Activated T-helper 2 cell treated with anti-CD3 and anti-CD28 coated beads, Interferon-gamma antibody, Interleukin-2, Interleukin-4, amounts not matched to agents 10 μg/mL and 5 μg/mL and 100 μg/mL, durations not matched to agents 14 hours and 24 hours and 36 hours (primary cell): Measurements from ENCODE around the gene IL36B. TPM values are rescaled to one million over a fixed set of nuclear protein-coding genes. Genes with fewer than 3 reads are reported as not detected.

ENCODE experiments used
- DNase-seq: peaks from one replicate; pipeline ENCODE4 v3.0.0; 2021; ENCODE audit warnings: low spot score
- H3K27ac Mint-ChIP-seq: one replicate; pipeline ENCODE4 v1.8.0; 2021; ENCODE audit warnings: mixed read lengths
- H3K27me3 Mint-ChIP-seq: one replicate; pipeline ENCODE4 v1.8.0; 2021; ENCODE audit warnings: low read depth, mixed read lengths
- H3K36me3 Mint-ChIP-seq: one replicate; pipeline ENCODE4 v1.8.0; 2021; ENCODE audit warnings: low read depth, mixed read lengths
- H3K4me1 Mint-ChIP-seq: one replicate; pipeline ENCODE4 v1.8.0; 2021; ENCODE audit warnings: low read depth, mixed read lengths
- H3K4me3 Mint-ChIP-seq: one replicate; pipeline ENCODE4 v1.8.0; 2021; ENCODE audit warnings: low read depth, mild to moderate bottlenecking, moderate library complexity, mixed read lengths
- H3K9me3 Mint-ChIP-seq: one replicate; pipeline ENCODE4 v1.8.0; 2021; ENCODE audit warnings: mixed read lengths
- intact Hi-C: fragments of 100-400 bp; cut with micrococcal nuclease; formaldehyde crosslinking; loops from one replicate; pipeline ENCODE4 v1.15.1; 2023
- total RNA-seq: library from RNA; stranded (reverse); gene quantifications from 2 replicates; pipeline ENCODE4 v1.2.3, GENCODE V29; 2022

The IL36B gene
- total RNA-seq, 1 donor from 2014 or later = not detected

DNA sequence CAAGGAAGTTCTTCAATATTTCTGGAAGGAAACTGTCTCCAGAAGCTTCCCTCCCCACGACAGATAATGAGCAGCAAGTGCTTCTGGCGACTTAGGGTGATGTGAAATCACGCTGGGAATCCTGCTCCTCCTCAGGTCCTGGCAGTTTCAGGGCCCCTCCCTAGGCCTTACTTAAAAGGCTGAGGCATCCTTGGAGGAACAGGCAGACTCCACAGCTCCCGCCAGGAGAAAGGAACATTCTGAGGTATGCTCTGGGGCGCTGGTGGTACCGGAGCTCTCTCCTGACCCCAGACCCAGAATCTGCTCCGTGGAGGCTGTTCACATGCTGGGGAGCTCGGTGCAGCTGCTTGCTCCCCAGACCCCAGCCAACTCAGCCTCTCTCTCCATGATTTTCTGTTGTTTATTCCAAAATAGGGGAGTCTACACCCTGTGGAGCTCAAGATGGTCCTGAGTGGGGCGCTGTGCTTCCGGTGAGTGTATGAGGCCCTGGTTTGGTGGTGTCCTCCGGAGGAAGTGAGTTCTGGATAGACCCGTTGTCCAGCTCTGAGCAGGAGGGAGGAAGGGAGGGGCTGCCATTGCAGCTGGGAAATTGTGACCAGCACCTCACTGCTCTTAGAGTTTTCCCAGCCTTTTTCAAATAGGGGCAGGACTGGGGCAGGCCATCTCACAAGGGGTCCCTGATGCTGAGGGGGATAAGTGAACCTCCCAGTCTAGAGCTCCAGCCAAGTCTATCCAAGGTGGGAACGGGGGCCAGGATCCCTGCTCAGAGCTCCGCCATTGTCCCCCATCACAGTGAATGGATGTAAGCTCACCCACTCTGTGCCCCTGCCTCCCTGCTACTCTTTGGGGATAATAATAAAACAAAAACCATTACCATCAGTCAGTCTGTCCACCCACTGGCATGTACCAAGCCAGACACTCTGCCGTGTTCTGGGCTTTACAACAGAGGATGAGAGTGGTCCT, 6.6 kb upstream of the IL36B start, which contains the start of gene IL36RN:
Gene IL36RN (plus strand): TSS at position 201 of the 963 bp plus-strand sequence. CDS start 241 bp downstream, at position 442.
- intact Hi-C loops = no loop called here
- Mint-ChIP-seq H3K27ac (no peak within 1 kb of the TSS), H3K9me3 (peaks cover 20% of the 10 kb centered on the region), H3K4me1 (peaks cover 4% of the 10 kb centered on the region), H3K36me3 (peaks cover 8% of the 10 kb centered on the region), H3K4me3 (no peak within 1 kb of the TSS), H3K27me3 (peaks cover 3% of the 10 kb centered on the region)
- DNase-seq = no peak

- Mint-ChIP-seq H3K4me3 (no peak overlapping the region), H3K9me3 (peaks cover 26% of the 10 kb centered on the region), H3K27ac (no peak overlapping the region), H3K4me1 (peaks cover 4% of the 10 kb centered on the region), H3K27me3 (peaks cover 6% of the 10 kb centered on the region), H3K36me3 (peaks cover 11% of the 10 kb centered on the region)
- no peak for DNase-seq
- intact Hi-C loops = no loop called here
Observed at GRCh38 chr2:113058411-113058994, 5.8 kb upstream of the IL36B start.

- Mint-ChIP-seq H3K27ac (no peak overlapping the region), H3K36me3 (peaks cover 11% of the 10 kb centered on the region), H3K4me3 (no peak overlapping the region), H3K27me3 (peaks cover 6% of the 10 kb centered on the region), H3K4me1 (peaks cover 4% of the 10 kb centered on the region), H3K9me3 (peaks cover 26% of the 10 kb centered on the region)
- intact Hi-C loops = no loop called here
- no peak for DNase-seq
Observed at GRCh38 chr2:113057117-113057516, 4.5 kb upstream of the IL36B start.

GRCh38 chr2:113056521-113056920, 3.9 kb upstream of the IL36B start:
- intact Hi-C loops = no loop called here
- Mint-ChIP-seq H3K27me3 (peaks cover 6% of the 10 kb centered on the region), H3K9me3 (peaks cover 26% of the 10 kb centered on the region), H3K36me3 (peaks cover 11% of the 10 kb centered on the region), H3K27ac (peak overlapping the region; percentile 8), H3K4me1 (peaks cover 4% of the 10 kb centered on the region), H3K4me3 (no peak overlapping the region)
- DNase-seq = no peak

- H3K27me3 Mint-ChIP-seq = peaks cover 9% of the 10 kb centered on the region
- H3K4me1 Mint-ChIP-seq = peaks cover 2% of the 10 kb centered on the region
- H3K27ac Mint-ChIP-seq = no peak overlapping the region
- peaks cover 26% of the 10 kb centered on the region for H3K9me3 Mint-ChIP-seq
- DNase-seq = no peak
- peaks cover 11% of the 10 kb centered on the region for H3K36me3 Mint-ChIP-seq
- intact Hi-C loops = no loop called here
- no peak overlapping the region for H3K4me3 Mint-ChIP-seq
Observed at GRCh38 chr2:113054066-113054465, 1.4 kb upstream of the IL36B start.

DNA sequence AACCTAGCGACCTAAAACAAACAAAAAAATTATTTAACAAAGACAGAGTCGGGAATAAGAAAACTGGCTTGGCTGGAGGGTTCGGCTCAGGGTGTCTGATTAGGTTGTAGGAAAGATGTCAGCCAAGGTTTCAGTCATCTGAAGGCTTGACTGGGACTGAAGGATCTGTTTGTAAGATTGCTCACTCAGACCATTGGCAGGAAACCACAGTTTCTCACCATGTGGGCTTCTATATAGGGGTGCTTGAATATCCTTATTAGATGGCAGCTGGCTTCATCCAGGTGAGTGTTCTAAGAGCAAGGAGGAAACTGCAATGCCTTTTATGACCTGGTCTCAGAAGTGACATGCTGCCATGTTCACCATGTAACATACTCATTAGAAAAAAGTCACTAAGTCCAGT, 999 bp upstream of the IL36B start:
- H3K27ac Mint-ChIP-seq = no peak overlapping the region
- DNase-seq = no peak
- peaks cover 10% of the 10 kb centered on the region for H3K27me3 Mint-ChIP-seq
- no peak overlapping the region for H3K4me3 Mint-ChIP-seq
- intact Hi-C loops = no loop called here
- peaks cover 2% of the 10 kb centered on the region for H3K4me1 Mint-ChIP-seq
- H3K9me3 Mint-ChIP-seq = peaks cover 26% of the 10 kb centered on the region
- peaks cover 11% of the 10 kb centered on the region for H3K36me3 Mint-ChIP-seq

DNA sequence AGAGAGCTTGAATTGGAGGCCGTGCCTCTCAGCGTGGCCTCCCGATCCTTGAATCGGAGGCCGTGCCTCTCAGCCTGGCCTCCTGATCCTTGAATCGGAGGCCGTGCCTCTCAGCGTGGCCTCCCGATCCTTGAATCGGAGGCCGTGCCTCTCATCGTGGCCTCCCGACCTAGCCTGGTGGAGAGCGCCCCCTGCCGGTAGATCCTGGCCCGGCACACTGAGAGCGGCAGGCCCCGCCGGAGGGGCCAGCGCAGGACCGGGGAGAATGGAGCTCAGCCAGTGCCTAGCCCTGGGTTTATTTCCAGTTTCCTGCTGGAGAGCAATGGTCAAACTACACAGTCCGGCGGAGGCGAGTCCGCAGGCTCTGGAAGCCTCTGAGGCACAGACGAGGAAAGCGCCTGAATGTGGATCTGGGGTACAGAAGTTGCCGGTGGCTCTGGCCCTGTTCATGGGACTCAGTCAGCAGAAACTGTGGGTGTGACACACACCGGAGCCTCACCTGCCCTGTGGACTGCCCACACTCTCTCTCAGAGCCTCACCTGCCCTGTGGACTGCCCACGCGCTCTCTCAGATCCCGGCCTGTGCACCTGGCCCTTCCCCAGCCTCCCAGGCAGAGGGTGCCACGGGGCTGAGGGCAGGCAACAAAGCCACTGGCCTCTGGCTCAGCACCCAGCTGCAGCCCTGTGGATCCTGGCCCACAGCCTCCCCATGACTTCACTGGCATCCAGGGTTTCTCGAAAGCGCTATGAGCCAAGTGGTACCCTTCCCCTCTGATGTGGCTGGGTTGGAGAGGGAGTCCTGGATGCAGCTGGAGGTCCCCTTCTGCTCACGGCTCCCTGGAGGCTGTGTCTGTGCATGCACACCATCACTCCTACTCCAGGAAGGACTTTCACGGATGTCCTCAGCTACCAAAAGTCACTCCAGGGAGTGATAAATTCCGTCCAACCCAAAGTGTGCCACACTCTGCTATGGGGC, 1.5 kb downstream of the IL36B start:
- Mint-ChIP-seq H3K36me3 (peaks cover 9% of the 10 kb centered on the region), H3K27ac (no peak overlapping the region), H3K9me3 (peaks cover 24% of the 10 kb centered on the region), H3K27me3 (peaks cover 13% of the 10 kb centered on the region), H3K4me1 (no peaks in the 10 kb centered on the region), H3K4me3 (no peak overlapping the region)
- intact Hi-C loops = no loop called here
- DNase-seq = no peak

DNA sequence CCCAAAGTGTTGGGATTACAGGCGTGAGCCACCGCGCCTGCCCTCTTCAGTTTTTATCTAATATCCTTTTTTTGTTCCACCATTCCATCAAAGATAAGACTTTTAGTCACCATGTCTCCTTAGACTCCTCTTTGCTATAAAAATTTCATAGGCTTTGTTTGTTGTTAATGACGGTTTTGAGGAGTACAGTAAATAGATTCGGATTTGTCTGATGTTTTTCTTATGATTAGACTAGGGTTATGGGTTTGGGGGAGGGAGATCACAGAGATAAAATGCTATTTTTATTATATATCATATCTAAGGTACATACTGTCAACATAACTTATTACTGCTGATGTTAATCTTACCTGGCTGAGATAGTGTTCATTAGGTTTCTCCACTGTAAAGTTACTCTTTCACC, 6.2 kb downstream of the IL36B start:
- no peaks in the 10 kb centered on the region for H3K4me1 Mint-ChIP-seq
- H3K27me3 Mint-ChIP-seq = peaks cover 24% of the 10 kb centered on the region
- no peak overlapping the region for H3K4me3 Mint-ChIP-seq
- no peak overlapping the region for H3K27ac Mint-ChIP-seq
- no peaks in the 10 kb centered on the region for H3K9me3 Mint-ChIP-seq
- intact Hi-C loops = no loop called here
- DNase-seq = no peak
- no peaks in the 10 kb centered on the region for H3K36me3 Mint-ChIP-seq

- Mint-ChIP-seq H3K4me3 (no peak overlapping the region), H3K27me3 (peaks cover 31% of the 10 kb centered on the region), H3K27ac (no peak overlapping the region), H3K9me3 (no peaks in the 10 kb centered on the region), H3K4me1 (no peaks in the 10 kb centered on the region), H3K36me3 (no peaks in the 10 kb centered on the region)
- DNase-seq = no peak
- intact Hi-C loops = no loop called here
Observed at GRCh38 chr2:113041871-113042270, 10.8 kb downstream of the IL36B start.

DNA sequence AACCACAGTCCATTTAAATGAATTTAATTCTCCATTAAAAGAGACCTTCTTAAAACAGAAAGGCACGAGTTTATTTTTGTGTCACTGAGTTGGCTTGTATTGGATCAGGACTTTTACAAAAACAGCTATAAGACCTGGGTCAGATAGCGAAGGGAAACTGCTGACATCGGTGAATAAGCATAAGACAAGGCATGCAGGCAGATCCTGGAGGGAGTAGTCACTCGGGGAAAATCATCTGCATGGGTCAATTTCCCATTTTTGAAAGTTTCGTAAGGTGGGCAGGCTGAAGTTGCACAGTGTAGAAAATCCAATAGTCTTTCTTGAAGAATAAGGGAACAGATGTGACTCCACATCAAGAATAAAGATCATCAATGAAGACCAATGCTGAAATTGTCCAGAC, 12.9 kb downstream of the IL36B start:
- no peak for DNase-seq
- Mint-ChIP-seq H3K4me3 (no peak overlapping the region), H3K27me3 (peaks cover 30% of the 10 kb centered on the region), H3K27ac (no peak overlapping the region), H3K36me3 (no peaks in the 10 kb centered on the region), H3K9me3 (no peaks in the 10 kb centered on the region), H3K4me1 (no peaks in the 10 kb centered on the region)
- intact Hi-C loops = no loop called here

DNA sequence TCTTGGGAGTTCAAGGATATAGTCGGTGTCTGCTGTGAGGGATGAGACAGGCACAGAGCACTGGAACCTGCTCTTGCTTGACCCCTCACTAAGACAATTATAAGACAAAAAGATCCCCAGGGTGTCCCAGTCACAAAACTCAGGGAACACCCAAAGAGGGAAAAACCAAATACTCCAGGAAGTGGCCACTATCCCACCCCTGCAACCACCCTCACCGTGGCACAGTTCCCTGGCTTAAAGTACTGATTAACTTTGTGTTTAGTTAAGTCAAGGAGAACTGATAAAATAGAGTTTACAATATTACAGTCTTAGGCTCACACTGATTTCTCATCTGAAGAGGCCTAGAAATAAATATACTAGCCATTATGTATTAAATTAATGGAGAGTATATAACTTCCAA, 13.5 kb downstream of the IL36B start:
- Mint-ChIP-seq H3K27me3 (peaks cover 31% of the 10 kb centered on the region), H3K36me3 (no peaks in the 10 kb centered on the region), H3K4me3 (no peak overlapping the region), H3K4me1 (no peaks in the 10 kb centered on the region), H3K9me3 (no peaks in the 10 kb centered on the region), H3K27ac (no peak overlapping the region)
- intact Hi-C loops = no loop called here
- DNase-seq = no peak

GRCh38 chr2:113038291-113038690, 14.4 kb downstream of the IL36B start:
- intact Hi-C loops = no loop called here
- no peaks in the 10 kb centered on the region for H3K4me1 Mint-ChIP-seq

More at GRCh38 chr2:113038291-113038690, 14.4 kb downstream of the IL36B start:
- Mint-ChIP-seq H3K27ac (no peak overlapping the region), H3K4me3 (no peak overlapping the region), H3K9me3 (no peaks in the 10 kb centered on the region), H3K27me3 (peaks cover 33% of the 10 kb centered on the region), H3K36me3 (no peaks in the 10 kb centered on the region)
- no peak for DNase-seq
